Subcutaneous preadipocyte (primary cell): Measurements from ENCODE around the gene MAPK13. TPM values are rescaled to one million over a fixed set of nuclear protein-coding genes. Genes with fewer than 3 reads are reported as not detected.

Experiments
- total RNA-seq: library from RNA; depleted of rRNA; stranded (reverse); fragments of >200 nt; gene quantifications from 2 replicates; pipeline ENCODE4 v1.2.3, GENCODE V29; 2012

Gene MAPK13
- total RNA-seq: 12.1 and 14.7 TPM in 2 replicates

GRCh38 chr6:36129941-36130666 is at the start of gene MAPK13:
TSS of gene MAPK13 (plus strand) at chr6:36130513. CDS start at chr6:36130583, 70 bp downstream.

Other genes with a start within 250 kb of the MAPK13 start
- gene SRPK1, start 209.4 kb upstream of the MAPK13 start, total RNA-seq: 55.1 and 77.4 TPM in 2 replicates
- under 0.01 TPM in 1 of 2 replicates, not detected in the other for gene SLC26A8, start 105.9 kb upstream of the MAPK13 start, total RNA-seq
- gene MAPK14, start 102.7 kb upstream of the MAPK13 start, total RNA-seq: 59.9 and 71.0 TPM in 2 replicates
- gene BRPF3, start 66.2 kb downstream of the MAPK13 start, total RNA-seq: 11.8 and 15.6 TPM in 2 replicates
- gene PNPLA1, start 139.5 kb downstream of the MAPK13 start, total RNA-seq: not detected in 2 replicates
- gene BNIP5, start 206.4 kb downstream of the MAPK13 start, total RNA-seq: not detected in 2 replicates